MCF 10A (cell line): Measurements from ENCODE around the gene PPP1CA. TPM values are rescaled to one million over a fixed set of nuclear protein-coding genes. Genes with fewer than 3 reads are reported as not detected.
A peak's percentile ranks its signal among the peaks of the same experiment; 100 is the strongest.

ENCODE experiments used
- BruUV-seq: library from RNA; stranded (reverse); fragments of 400-500 nt; replicated peaks from 2 replicates; lab custom pipeline; 2021; lab: Mats Ljungman, UMichigan
- CTCF ChIA-PET: fragments of 300-600 bp; sonication (Branson Sonifier 250); formaldehyde crosslinking; extraction: SDS; loops from one replicate; lab custom pipeline; 2021; ENCODE audit warnings: antibody characterized with exemption, inconsistent platforms; lab: Yijun Ruan, JAX
- POLR2A ChIA-PET: fragments of 300-600, 350-650 bp; sonication (Branson Sonifier 250); formaldehyde crosslinking; extraction: SDS; loops from one replicate; lab custom pipeline; 2020; ENCODE audit warnings: antibody characterized with exemption, inconsistent platforms; lab: Yijun Ruan, JAX
- DNase-seq: peaks from one replicate; pipeline ENCODE4 v3.0.0-alpha.2; 2018; ENCODE audit not compliant: unreplicated experiment
- H3K27ac Mint-ChIP-seq: one replicate; pipeline ENCODE4 v1.8.0; 2022; ENCODE audit warnings: mild to moderate bottlenecking, low read depth, mixed read lengths; ENCODE audit not compliant: unreplicated experiment
- H3K27me3 Mint-ChIP-seq: one replicate; pipeline ENCODE4 v1.8.0; 2022; ENCODE audit warnings: mixed read lengths; ENCODE audit not compliant: insufficient read depth, unreplicated experiment
- H3K36me3 Mint-ChIP-seq: one replicate; pipeline ENCODE4 v1.8.0; 2022; ENCODE audit warnings: mild to moderate bottlenecking, moderate library complexity, mixed read lengths; ENCODE audit not compliant: insufficient read depth, unreplicated experiment
- H3K4me1 Mint-ChIP-seq: one replicate; pipeline ENCODE4 v1.8.0; 2022; ENCODE audit warnings: mixed read lengths; ENCODE audit not compliant: insufficient read depth, unreplicated experiment
- H3K4me3 Mint-ChIP-seq: one replicate; pipeline ENCODE4 v1.8.0; 2022; ENCODE audit warnings: mild to moderate bottlenecking, moderate library complexity, mixed read lengths; ENCODE audit not compliant: unreplicated experiment
- H3K9me3 Mint-ChIP-seq: one replicate; pipeline ENCODE4 v1.8.0; 2022; ENCODE audit warnings: mixed read lengths; ENCODE audit not compliant: unreplicated experiment
- intact Hi-C: fragments of 100-400 bp; cut with micrococcal nuclease; formaldehyde crosslinking; loops from 2 replicates; pipeline ENCODE4 v1.14.1; 2022
- total RNA-seq: library from RNA; stranded (reverse); gene quantifications from 2 replicates; pipeline ENCODE4 v1.2.3, GENCODE V29; 2022
- TF ChIP-seq, protein P1 (sequence below): fragments of 200-600 bp; IDR thresholded peaks from one replicate; pipeline ENCODE4 v1.8.0; 2022; ENCODE audit warnings: antibody characterized with exemption, mild to moderate bottlenecking; ENCODE audit not compliant: unreplicated experiment

The PPP1CA gene
- total RNA-seq, 1 experiment from 2014 or later: 143 TPM

DNA sequence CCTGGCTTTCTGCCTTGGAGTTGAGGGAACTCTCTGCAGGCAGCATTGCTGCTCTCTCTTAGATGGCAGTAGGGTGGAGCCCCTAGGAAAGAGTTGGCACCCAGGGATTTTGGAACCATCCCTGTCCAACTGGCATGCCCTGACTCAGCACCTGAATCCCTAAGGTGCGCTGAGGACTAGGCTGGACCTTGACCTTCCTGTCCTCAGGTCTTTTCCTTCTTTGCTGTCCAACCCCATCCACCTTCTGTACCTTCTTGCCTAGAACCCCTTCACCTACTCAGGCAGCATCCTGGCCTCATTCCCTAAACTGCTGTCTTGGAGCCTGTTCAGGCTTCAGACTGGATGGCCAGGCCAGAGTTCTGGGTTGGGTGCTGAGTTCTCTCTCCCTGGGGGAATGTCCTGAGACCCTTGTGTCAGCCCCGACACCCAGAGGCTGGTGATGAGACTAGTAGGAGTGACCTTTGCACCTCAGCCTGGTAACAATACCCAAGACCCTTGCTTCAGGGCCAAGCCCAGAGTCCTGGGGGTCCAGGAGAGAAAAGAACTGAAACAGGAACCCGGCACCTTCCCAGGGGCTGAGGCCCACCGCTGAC lies 45.8 kb downstream of the PPP1CA start:
- Mint-ChIP-seq H3K9me3 (no peaks in the 10 kb centered on the region), H3K27me3 (no peaks in the 10 kb centered on the region), H3K36me3 (peaks cover 12% of the 10 kb centered on the region), H3K4me3 (no peak overlapping the region), H3K27ac (peak overlapping the region; percentile 91), H3K4me1 (peaks cover 46% of the 10 kb centered on the region)
- intact Hi-C loops: no loop called here
- BruUV-seq: no TSS peak
- DNase-seq: no peak
- POLR2A ChIA-PET: interaction anchor here (0.7 to 9.3 kb wide), 9 partner anchors 9 to 112 kb away, joined by 3 to 144 read pairs (median 5); partner anchors contain the start of gene CLCF1
- CTCF ChIA-PET: interaction anchor here (0.6 to 18.6 kb wide), 12 partner anchors 9 to 235 kb away, joined by 3 to 659 read pairs (median 4); partner anchors contain the start of genes CLCF1 and RAD9A
- TF ChIP-seq, protein P1, sequence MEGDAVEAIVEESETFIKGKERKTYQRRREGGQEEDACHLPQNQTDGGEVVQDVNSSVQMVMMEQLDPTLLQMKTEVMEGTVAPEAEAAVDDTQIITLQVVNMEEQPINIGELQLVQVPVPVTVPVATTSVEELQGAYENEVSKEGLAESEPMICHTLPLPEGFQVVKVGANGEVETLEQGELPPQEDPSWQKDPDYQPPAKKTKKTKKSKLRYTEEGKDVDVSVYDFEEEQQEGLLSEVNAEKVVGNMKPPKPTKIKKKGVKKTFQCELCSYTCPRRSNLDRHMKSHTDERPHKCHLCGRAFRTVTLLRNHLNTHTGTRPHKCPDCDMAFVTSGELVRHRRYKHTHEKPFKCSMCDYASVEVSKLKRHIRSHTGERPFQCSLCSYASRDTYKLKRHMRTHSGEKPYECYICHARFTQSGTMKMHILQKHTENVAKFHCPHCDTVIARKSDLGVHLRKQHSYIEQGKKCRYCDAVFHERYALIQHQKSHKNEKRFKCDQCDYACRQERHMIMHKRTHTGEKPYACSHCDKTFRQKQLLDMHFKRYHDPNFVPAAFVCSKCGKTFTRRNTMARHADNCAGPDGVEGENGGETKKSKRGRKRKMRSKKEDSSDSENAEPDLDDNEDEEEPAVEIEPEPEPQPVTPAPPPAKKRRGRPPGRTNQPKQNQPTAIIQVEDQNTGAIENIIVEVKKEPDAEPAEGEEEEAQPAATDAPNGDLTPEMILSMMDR: no peak

DNA sequence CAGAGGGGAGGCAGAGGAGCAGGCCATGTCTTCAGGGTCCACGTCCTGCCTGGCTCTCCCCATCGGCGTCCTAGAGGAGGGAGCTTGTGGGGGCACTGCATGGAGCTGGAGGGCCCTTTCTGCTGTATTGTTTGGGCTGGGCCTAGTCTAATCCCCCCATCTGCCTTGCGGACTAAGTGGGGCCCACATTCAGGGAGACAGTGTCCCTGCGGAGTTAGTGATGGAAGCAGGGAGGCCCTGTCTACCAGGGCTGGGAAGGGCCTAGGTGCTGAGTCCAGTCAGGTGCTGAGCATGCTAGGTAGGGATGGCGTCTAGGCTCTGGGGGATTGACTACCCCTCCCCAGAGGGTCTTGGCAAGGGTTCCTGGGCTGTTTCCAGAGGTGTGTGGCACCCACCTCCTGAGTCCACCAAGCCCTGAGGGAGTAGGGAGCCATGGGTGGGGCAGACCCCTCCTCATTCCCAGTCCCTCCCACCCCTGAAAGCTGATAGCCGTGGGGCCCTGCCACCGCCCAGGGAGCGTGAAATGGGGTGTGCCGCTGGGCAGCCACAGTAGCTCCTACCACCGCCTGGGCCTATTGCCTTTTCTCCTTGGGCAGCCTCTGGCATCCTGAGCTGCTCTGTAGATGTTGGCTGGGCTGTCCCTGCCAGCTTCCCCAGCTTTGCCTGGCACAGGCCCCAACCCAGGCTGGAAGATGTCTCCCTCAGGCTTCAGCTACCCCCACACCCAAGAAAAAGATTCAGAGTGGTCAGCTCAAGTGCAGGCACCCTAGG lies 46.5 kb downstream of the PPP1CA start:
- peak overlapping the region; percentile 91 for H3K27ac Mint-ChIP-seq
- ChIA-PET POLR2A (interaction anchor here (0.7 to 9.3 kb wide), 8 partner anchors 10 to 113 kb away, joined by 3 to 144 read pairs (median 16); partner anchors contain the start of genes CLCF1 and RAD9A), CTCF (interaction anchor here (0.6 to 18.6 kb wide), 7 partner anchors 9 to 735 kb away, joined by 3 to 659 read pairs (median 4); partner anchors contain the start of gene CLCF1)
- H3K4me3 Mint-ChIP-seq: peak overlapping the region; percentile 19
- TF ChIP-seq, protein P1: no peak
- peaks cover 12% of the 10 kb centered on the region for H3K36me3 Mint-ChIP-seq
- no peaks in the 10 kb centered on the region for H3K9me3 Mint-ChIP-seq
- H3K27me3 Mint-ChIP-seq: no peaks in the 10 kb centered on the region
- H3K4me1 Mint-ChIP-seq: peaks cover 46% of the 10 kb centered on the region
- intact Hi-C loops: no loop called here
- no TSS peak for BruUV-seq
- DNase-seq: no peak

DNA sequence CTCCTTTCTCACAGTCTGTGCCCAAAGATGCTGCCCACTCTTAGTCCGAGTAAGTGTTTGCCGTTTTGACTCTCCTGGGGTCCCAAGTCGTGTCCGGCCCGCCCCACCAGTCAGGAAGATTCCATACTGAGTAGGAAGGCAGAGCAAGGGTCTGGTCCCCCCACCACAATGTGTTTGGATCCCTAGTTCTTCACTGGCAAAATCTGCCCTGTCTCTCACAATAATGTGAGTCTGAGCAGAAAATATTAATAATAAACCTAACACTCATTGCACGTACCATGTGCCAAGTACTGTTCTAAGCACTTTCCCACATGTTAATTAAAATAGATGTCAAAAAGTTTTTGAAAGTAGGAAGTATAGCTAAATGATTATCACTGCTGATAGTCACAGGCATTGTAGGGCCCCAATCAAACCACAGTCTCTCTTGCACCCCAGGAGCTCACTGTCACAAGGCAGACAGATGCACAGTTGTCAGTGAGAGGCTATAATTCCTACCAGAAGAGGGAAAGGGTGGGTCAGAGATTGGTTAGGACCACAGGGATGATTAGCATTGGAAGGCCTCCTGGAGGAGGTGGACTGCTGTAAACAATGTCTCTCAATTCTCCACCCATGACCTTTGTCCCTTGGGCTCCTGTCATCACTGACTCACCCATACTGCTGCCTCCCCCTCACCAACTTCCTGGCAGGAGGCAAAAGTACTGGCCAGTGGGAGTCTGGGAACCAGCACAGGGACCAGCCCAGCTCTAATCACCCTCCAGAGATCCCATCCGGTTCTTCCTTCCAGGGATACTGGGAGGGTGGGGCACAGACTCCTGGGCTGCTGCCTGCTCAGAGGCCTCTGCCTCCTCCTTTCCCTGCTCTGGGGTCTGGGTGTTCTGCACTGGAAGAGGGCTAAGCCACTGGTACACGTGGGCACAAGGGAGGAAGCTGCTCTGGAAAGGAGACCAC lies 47.3 kb downstream of the PPP1CA start:
- CTCF ChIA-PET: interaction anchor here (0.6 to 18.6 kb wide), 8 partner anchors 9 to 736 kb away, joined by 3 to 659 read pairs (median 4); partner anchors contain the start of gene CLCF1
- Mint-ChIP-seq H3K36me3 (peaks cover 12% of the 10 kb centered on the region), H3K27me3 (no peaks in the 10 kb centered on the region), H3K9me3 (no peaks in the 10 kb centered on the region), H3K4me3 (peak overlapping the region; percentile 85), H3K4me1 (peaks cover 52% of the 10 kb centered on the region), H3K27ac (peak overlapping the region; percentile 91)
- DNase-seq: peak; percentile 96
- TF ChIP-seq, protein P1: no peak
- BruUV-seq: TSS peak; percentile 92
- intact Hi-C loops: no loop called here
- POLR2A ChIA-PET: interaction anchor here (0.6 to 9.3 kb wide), 16 partner anchors 8 to 666 kb away, joined by 3 to 144 read pairs (median 11); partner anchors contain the start of genes CLCF1, PPP1CA and RAD9A
